Iris pigment epithelial cell (primary cell): ENCODE measurements around the gene TM2D3.
"Not testable (repeated sequence)": the region's sequence is repeated elsewhere in the genome, so short reads cannot be mapped to it uniquely, and the experiment has no call there.

Source experiments
- DNase-seq: peaks from one replicate; pipeline ENCODE4 v3.0.0-alpha.2; 2011; ENCODE audit warnings: low read depth

Gene TM2D3

GRCh38 chr15:101657171-101657570, 5.0 kb upstream of the TM2D3 start:
- DNase-seq: no peak

GRCh38 chr15:101654624-101655337, 2.6 kb upstream of the TM2D3 start:
- DNase-seq: not testable (repeated sequence)

- DNase-seq: no peak
Observed at GRCh38 chr15:101654171-101654570, 2.0 kb upstream of the TM2D3 start.

GRCh38 chr15:101652786-101653430, 727 bp upstream of the TM2D3 start:
- peak; percentile 71 for DNase-seq

GRCh38 chr15:101651554-101652097, 555 bp downstream of the TM2D3 start:
- no peak for DNase-seq

- no peak for DNase-seq
Observed at GRCh38 chr15:101650145-101650544, 2.0 kb downstream of the TM2D3 start.

GRCh38 chr15:101648356-101648755, 3.8 kb downstream of the TM2D3 start:
- no peak for DNase-seq

- no peak for DNase-seq
Observed at GRCh38 chr15:101647251-101647650, 4.9 kb downstream of the TM2D3 start.

GRCh38 chr15:101646672-101647071, 5.5 kb downstream of the TM2D3 start:
- peak; percentile 9 for DNase-seq

- no peak for DNase-seq
Observed at GRCh38 chr15:101642361-101642760, 9.8 kb downstream of the TM2D3 start.

GRCh38 chr15:101641894-101642293, 10.3 kb downstream of the TM2D3 start:
- DNase-seq: peak; percentile 47

GRCh38 chr15:101641129-101641764, 10.9 kb downstream of the TM2D3 start:
- DNase-seq: peak; percentile 71

- no peak for DNase-seq
Observed at GRCh38 chr15:101639667-101640066, 12.5 kb downstream of the TM2D3 start.

GRCh38 chr15:101637919-101638318, 14.3 kb downstream of the TM2D3 start:
- no peak for DNase-seq

- peak; percentile 75 for DNase-seq
Observed at GRCh38 chr15:101637516-101637915, 14.7 kb downstream of the TM2D3 start.

GRCh38 chr15:101637038-101637437, 15.1 kb downstream of the TM2D3 start:
- no peak for DNase-seq

- peak; percentile 58 for DNase-seq
Observed at GRCh38 chr15:101635944-101636727, 16.0 kb downstream of the TM2D3 start.

- no peak for DNase-seq
Observed at GRCh38 chr15:101633356-101633755, 18.8 kb downstream of the TM2D3 start.

- DNase-seq: not testable (repeated sequence)
Observed at GRCh38 chr15:101626729-101627128, 25.5 kb downstream of the TM2D3 start.

GRCh38 chr15:101625980-101626379, 26.2 kb downstream of the TM2D3 start:
- peak; percentile 36 for DNase-seq

- no peak for DNase-seq
Observed at GRCh38 chr15:101625184-101625583, 27.0 kb downstream of the TM2D3 start.
